Stimulated activated naive CD8-positive, alpha-beta T cell treated with anti-CD3 and anti-CD28 coated beads, Interleukin-15, Interleukin-2, amounts not matched to agents 100 ng/mL and 50 ng/mL, for 24 hours (primary cell): ENCODE measurements around the gene DYNC2LI1.

Experiments used
- H3K27ac Mint-ChIP-seq: one replicate; pipeline ENCODE4 v1.8.0; 2021; ENCODE audit warnings: mild to moderate bottlenecking, mixed read lengths
- H3K27me3 Mint-ChIP-seq: one replicate; pipeline ENCODE4 v1.8.0; 2021; ENCODE audit warnings: mixed read lengths
- H3K36me3 Mint-ChIP-seq: one replicate; pipeline ENCODE4 v1.8.0; 2021; ENCODE audit warnings: low read depth, mixed read lengths
- H3K4me1 Mint-ChIP-seq: one replicate; pipeline ENCODE4 v1.8.0; 2021; ENCODE audit warnings: low read depth, mixed read lengths
- H3K4me3 Mint-ChIP-seq: one replicate; pipeline ENCODE4 v1.8.0; 2021; ENCODE audit warnings: mild to moderate bottlenecking, mixed read lengths
- H3K9me3 Mint-ChIP-seq: one replicate; pipeline ENCODE4 v1.8.0; 2021; ENCODE audit warnings: mixed read lengths

The DYNC2LI1 gene

DNA sequence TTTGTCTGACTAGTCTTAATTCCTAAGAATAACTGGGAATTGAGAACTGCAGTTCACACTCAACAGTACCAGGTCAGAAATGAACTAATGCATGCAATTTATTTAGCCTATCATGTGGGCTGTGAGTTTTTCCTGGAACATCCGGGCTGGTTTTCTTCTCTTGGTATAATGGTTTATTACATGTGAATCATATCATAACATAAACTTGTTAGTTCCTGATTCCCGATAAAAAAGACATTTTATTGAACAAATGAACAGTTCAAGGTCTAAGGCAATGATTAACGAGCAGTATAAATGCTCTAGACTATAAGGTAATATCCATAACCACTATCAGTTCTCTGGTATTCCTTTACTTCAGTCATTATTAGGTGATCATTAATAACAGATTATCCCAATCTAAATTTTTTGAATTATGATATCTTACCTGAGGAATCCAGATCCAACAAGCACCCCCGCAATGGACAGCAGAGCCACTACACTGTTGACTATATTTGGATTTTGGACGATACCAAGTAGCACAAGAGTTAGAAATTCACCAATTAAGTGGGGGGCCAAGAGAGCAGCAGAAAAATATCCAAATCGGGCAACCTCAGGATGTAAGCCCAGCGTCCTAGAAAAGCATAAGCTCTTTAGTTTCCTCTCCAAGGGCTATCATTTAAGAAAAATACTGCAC is 45.8 kb downstream of the DYNC2LI1 start:
- H3K4me3 Mint-ChIP-seq = no peak overlapping the region

DNA sequence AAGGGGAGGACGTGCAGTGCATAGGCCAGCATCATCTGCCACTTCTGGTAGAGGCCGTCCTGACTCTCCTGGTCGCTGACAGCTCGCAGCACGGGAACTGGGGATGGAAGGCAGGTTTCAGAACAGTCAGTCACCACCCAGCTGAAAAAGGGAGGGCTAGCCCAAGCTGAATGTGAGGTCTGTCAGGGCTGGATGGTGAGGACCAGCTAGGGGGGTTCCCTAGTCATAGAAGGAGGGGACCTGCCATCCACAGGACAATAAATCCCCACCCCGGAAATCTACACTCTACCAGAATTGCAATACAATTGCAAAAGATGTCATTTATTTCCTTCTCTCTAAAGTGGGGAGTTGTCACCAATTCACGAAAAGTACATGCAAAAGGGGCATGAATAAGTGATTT is 49.0 kb downstream of the DYNC2LI1 start:
- Mint-ChIP-seq H3K4me1 (peaks cover 12% of the 10 kb centered on the region), H3K27ac (no peak overlapping the region), H3K4me3 (no peak overlapping the region), H3K9me3 (no peaks in the 10 kb centered on the region), H3K27me3 (peaks cover 44% of the 10 kb centered on the region), H3K36me3 (no peaks in the 10 kb centered on the region)

More for the DNA sequence above, 45.8 kb downstream of the DYNC2LI1 start:
- Mint-ChIP-seq H3K9me3 (no peaks in the 10 kb centered on the region), H3K36me3 (no peaks in the 10 kb centered on the region), H3K27me3 (peaks cover 38% of the 10 kb centered on the region), H3K27ac (no peak overlapping the region), H3K4me1 (peaks cover 12% of the 10 kb centered on the region)

DNA sequence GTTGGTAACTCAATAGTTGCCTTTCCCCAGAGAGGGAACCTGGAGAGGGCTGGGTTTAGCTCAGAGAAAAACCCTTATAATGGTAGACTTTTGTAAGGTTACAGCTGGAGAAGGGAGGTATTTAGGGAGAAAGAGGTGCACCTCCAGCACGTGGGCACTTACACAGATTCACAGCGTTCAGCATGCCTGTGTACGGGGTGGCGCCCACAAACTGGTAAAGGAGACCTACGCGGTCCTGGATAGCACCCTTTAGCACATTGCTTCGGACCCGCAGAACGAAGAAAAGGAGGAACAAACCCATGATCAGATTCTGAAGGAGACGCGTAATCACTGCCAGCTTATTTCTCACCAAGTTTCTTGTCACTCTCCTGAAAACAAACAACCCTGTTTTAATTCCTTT is 49.9 kb downstream of the DYNC2LI1 start:
- Mint-ChIP-seq H3K4me1 (peaks cover 5% of the 10 kb centered on the region), H3K36me3 (no peaks in the 10 kb centered on the region), H3K27ac (no peak overlapping the region), H3K9me3 (no peaks in the 10 kb centered on the region), H3K27me3 (peaks cover 47% of the 10 kb centered on the region), H3K4me3 (no peak overlapping the region)

DNA sequence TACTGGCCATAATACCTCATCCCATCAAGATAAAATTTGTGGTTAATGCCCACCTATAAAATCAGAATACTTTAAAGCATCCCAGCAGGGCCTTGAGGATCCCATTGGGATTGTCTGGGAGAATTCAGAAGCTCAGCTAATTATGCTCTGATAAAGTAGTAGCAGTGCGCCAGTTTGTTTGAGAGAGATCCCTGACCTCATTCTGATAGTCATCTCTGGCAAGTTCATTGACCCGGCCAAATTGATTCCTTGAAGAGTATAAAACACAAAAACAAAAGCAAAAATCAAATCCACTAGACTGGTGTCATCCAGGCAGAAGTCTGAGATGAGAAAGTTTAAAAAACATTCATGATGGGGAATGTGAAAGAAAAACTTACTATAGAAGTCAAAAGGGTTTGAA is 50.7 kb downstream of the DYNC2LI1 start:
- Mint-ChIP-seq H3K27ac (no peak overlapping the region), H3K9me3 (no peaks in the 10 kb centered on the region), H3K27me3 (peaks cover 51% of the 10 kb centered on the region), H3K4me3 (no peak overlapping the region), H3K4me1 (no peaks in the 10 kb centered on the region), H3K36me3 (no peaks in the 10 kb centered on the region)

DNA sequence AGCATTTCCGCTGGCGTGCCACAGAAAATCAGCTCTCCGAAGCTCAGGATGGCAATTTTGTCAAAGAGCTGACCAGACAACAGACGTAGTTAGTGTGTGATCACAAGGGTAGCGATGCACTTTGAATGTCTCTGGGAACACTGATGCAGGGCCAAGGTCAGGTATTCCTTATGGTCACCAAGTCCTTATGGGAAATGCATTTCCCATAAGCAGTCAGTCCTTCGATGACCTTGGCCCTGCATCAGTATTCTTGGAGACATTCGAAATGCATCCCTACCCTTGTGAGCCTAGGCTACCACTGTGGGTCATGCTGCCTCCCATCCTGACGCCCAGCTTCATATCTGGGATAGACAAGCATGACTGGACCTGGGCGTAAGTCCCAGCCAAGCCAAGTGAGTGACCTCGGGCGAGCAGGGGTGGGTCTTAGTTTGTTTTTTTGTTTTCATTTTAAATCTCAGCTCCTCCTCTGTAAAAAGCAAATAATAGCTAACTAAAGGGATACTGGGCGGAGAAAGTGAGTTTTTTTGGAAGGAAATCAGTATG is 51.2 kb downstream of the DYNC2LI1 start:
- Mint-ChIP-seq H3K9me3 (no peaks in the 10 kb centered on the region), H3K4me1 (no peaks in the 10 kb centered on the region), H3K36me3 (no peaks in the 10 kb centered on the region), H3K27me3 (peaks cover 52% of the 10 kb centered on the region), H3K27ac (no peak overlapping the region), H3K4me3 (no peak overlapping the region)

DNA sequence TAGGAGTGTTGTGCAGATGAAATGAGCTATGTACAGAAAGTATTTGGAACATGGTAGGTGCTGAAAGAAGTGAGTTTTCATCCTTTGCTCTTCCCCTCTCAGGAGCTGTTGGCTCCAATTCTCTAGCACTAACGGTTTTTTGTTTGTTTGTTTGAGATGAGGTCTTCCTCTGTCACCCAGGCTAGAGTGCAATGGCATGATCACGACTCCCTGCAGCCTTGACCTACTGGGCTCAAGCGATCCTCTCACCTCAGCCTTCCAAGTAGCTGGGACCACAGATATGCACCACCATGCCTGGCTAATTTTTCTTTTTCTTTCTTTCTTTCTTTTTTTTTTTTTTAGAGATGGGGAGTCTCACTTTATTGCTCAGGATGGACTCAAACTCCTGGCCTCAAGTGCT is 52.0 kb downstream of the DYNC2LI1 start:
- Mint-ChIP-seq H3K27ac (no peak overlapping the region), H3K9me3 (no peaks in the 10 kb centered on the region), H3K4me3 (no peak overlapping the region), H3K36me3 (no peaks in the 10 kb centered on the region), H3K27me3 (peaks cover 52% of the 10 kb centered on the region), H3K4me1 (no peaks in the 10 kb centered on the region)

DNA sequence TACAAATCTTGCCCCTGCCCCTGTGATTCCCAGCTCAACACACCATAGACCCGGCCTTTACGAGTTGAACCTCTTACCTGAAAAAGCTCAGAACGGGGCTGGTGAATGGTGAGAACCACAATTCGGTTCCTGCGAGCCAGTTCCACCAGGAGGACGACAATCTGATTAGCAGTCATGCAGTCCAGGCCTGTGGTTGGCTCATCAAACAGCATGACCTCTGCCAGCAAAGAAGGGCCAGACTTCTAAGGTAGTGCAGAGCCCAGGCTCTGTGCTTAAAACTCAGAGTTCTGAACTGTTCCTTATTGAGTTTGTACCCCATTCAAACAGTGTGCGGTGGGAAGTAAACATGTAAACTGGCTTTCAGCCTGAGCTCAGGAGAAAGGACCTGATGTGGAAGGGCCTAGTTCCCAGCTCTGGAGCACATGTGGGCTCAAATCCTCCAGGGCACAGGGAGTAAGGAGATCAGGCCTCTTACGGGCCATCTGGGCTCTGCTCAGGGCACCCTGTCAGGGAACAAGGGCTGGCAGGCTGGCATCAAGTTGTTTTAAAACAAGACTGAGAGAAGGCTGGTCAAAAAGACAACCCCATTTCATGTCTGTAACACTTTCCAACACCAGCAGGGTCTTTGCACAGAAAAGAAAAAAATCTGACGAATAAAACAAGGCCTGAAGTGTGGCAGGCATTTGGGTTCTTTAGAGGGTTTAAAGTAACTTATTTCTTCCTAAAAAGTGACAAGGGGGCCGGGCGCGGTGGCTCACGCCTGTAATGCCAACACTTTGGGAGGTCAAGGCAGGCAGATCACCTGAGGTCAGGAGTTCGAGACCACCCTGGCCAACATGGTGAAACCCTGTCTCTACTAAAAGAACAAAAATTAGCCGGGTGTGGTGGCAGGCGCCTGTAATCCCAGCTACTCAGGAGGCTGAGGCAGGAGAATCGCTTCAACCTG is 52.7 kb downstream of the DYNC2LI1 start:
- Mint-ChIP-seq H3K27ac (no peak overlapping the region), H3K4me1 (peaks cover 3% of the 10 kb centered on the region), H3K36me3 (no peaks in the 10 kb centered on the region)

DNA sequence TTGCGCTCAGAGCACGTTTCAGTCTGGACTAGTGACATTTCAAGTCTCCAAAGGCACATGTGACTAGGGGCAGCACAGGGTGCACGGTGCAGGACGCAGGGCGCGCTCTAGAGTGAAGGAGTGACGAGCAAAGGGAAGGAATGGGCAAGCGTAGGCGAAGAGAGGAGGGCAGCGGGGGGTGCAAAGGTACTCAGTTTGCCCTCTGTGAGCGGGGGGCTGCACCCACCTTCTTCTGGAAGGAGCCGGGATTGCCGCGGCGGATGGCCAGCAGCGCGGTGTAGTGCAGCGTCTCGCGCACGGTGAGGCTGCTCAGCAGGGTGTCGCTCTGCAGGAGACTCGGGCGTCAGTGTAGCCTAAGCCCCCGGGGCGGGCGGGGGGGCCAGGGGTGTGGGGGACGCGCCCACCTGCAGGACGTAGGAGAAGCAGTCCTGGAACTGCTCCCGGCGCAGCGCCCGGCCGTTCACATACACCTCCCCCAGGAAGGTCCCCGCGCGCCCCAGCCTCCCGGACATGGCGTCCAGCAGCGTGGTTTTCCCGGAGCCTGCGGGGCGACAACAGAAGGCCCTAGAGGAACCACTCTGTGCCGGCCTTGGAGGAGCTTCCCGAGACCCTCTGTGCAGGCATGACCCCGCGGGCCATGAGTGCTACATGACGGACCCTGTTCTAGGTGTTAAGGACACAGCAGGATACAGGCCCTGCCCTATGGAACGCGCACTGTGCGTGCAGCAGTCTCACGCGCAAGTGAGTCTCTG is 57.9 kb downstream of the DYNC2LI1 start:
- Mint-ChIP-seq H3K27ac (no peak overlapping the region), H3K27me3 (peaks cover 26% of the 10 kb centered on the region), H3K4me3 (no peak overlapping the region), H3K9me3 (no peaks in the 10 kb centered on the region), H3K4me1 (peaks cover 4% of the 10 kb centered on the region), H3K36me3 (no peaks in the 10 kb centered on the region)

More for the DNA sequence above, 52.7 kb downstream of the DYNC2LI1 start:
- Mint-ChIP-seq H3K4me3 (no peak overlapping the region), H3K9me3 (no peaks in the 10 kb centered on the region), H3K27me3 (peaks cover 51% of the 10 kb centered on the region)

DNA sequence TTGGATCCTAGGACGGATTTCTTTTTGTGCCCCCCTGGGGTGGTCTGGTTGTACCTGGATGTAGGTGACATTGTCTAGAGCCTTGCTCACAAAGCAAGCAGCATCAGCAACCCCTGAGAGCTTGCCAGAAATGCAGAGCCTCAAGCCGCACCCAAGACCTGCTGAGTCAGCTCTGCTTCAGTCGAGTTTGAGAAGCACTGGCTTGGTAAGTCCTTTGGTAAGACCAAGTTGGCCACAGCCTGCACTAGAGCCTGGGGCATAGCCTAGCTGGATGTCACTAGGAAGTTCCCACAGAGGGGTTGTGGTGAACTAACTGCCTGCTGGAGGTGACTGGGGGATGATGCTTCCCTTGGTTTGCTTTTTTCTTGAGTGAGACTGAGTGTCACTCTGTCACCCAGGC is 58.6 kb downstream of the DYNC2LI1 start:
- Mint-ChIP-seq H3K27ac (no peak overlapping the region), H3K27me3 (peaks cover 26% of the 10 kb centered on the region), H3K36me3 (no peaks in the 10 kb centered on the region), H3K9me3 (no peaks in the 10 kb centered on the region), H3K4me3 (no peak overlapping the region), H3K4me1 (peaks cover 4% of the 10 kb centered on the region)

DNA sequence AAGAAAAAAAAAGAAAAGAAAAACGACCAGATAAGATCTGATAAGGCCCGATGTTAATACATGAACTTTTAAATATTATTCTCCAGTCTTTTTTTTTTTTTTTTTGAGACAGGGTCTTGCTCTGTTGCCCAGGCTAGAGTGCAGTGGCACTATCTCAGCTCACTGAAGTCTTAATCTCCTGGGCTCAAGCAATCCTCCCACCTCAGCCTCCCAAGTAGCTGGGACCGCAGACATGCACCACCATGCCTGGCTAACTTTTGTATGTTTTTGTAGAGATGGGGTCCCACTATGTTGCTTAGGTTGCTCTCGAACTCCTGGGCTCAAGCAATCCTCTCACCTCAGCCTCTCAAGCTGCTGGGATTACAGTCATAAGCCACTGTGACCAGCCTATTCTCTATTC is 63.2 kb downstream of the DYNC2LI1 start:
- Mint-ChIP-seq H3K36me3 (no peaks in the 10 kb centered on the region), H3K9me3 (no peaks in the 10 kb centered on the region), H3K27ac (no peak overlapping the region), H3K27me3 (no peaks in the 10 kb centered on the region), H3K4me3 (no peak overlapping the region), H3K4me1 (no peaks in the 10 kb centered on the region)

DNA sequence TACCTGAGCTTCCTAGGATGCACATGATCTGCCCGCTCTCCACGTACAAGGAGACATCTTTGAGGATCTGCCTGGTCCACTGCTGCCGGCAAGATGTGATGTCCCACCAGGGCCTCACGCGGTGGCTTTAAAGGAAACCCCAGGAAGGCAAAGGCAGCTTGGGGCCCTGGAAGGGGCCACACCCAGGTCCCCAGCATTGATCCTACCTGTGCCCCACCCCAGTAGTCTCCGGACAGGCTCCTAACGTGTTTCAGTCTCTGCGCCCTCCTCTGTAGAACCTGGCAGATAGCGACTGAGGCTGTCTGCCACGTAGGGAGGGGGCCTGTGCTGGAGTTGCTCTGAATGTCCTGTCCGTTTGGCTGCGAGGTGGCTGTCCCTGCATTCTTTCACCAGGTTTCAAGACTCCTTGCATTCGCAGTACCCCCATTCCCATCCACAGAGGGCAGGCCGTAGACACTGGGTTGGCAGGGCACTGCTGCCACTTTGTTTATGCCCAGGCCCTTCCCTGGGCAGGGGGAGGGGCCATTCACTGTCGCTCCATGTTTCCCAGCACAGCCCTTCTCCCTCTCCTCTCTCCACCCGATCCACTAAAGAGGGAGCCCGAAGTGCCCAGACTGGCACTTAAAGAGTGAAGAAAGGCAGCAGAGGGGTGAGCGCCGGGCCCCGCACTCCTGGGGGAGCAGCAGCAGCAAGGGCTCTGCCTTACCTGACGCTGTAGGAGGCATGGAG is 64.2 kb downstream of the DYNC2LI1 start:
- Mint-ChIP-seq H3K36me3 (no peaks in the 10 kb centered on the region), H3K4me3 (no peak overlapping the region), H3K4me1 (no peaks in the 10 kb centered on the region), H3K27me3 (no peaks in the 10 kb centered on the region), H3K9me3 (no peaks in the 10 kb centered on the region), H3K27ac (no peak overlapping the region)

DNA sequence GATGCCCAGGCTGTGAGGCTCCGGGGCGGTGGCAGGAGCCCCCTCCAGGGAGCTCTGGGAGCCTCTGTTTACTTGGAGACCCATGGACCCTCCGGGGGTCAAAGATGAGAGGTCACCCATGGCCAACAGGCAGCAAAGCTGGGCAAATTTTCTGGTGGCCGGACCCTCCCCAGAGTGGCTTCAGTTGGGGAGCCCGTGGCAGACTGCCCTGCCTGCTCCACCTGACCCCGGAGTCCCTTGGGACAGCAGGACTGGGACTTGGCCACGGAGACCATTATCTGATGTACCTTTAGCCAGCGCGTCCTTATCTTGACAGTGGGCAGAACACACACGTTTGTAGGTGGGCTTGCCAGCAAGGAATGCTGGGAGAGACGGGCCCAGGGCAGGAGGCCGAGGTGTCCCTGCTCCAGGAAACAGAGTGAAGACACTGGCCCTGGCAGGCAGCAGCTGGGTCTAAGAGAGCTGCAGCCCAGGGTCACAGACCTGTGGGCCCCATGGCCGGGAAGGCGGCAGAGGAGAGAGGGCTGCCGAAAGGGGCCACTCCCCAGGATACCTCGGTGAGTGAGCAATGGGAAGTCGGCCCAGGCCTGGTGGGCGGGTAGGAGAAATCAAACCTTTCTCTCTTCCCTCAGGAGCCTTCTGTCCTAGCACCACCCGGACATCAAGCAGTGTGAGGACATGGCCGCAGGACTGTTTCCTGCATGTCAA is 64.9 kb downstream of the DYNC2LI1 start, which contains the start of the genes ABCG5 and ABCG8:
TSS of gene ABCG5 (minus strand) at position 280 of the 708 bp plus-strand sequence. CDS start at position 120, 160 bp downstream.
TSS of gene ABCG8 (plus strand) at position 412 of the 708 bp plus-strand sequence. CDS start at position 495, 83 bp downstream.
- H3K4me1 Mint-ChIP-seq = no peaks in the 10 kb centered on the region
- no peaks in the 10 kb centered on the region for H3K9me3 Mint-ChIP-seq
- H3K4me3 Mint-ChIP-seq = no peak within 1 kb of the TSS
- H3K36me3 Mint-ChIP-seq = no peaks in the 10 kb centered on the region
- no peaks in the 10 kb centered on the region for H3K27me3 Mint-ChIP-seq
- no peak within 1 kb of the TSS for H3K27ac Mint-ChIP-seq

DNA sequence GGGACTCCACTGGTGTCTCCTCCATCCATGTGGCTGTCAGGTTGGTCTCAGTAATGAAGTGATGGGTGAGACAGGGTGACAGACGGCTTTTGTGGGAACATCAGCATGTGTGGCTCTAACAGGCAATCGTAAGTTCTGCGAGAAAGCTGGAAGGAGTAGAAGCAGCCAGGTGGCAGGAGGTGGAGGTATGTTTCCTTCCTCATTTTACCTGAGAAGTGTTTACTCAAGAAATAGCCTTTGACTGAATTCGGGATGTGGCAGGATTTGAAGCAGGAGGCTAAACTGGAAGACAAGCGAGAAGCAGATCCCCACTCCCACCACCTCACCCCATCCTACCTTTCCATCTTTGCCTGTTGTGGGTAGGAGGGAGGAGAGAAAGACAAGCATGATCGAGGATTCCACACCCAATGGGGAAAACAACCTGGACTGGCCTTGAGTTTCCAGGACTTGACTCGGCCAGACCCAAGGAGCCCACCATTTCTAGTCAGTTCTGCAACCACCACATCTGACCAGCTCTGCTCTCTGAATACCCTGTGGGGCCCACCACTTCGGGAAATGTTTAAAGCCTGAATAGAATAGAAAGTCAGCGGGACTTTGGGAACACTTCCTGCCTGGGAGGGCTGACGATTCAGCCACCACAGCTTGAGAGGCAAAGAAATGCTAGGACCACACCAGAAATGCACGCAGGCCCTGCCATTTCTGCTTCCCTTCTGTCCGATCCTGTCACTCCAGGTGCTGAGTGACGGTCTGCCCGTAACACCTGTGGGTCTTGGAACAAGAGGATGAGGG is 66.1 kb downstream of the DYNC2LI1 start:
- no peaks in the 10 kb centered on the region for H3K27me3 Mint-ChIP-seq
- H3K9me3 Mint-ChIP-seq = no peaks in the 10 kb centered on the region
- no peak overlapping the region for H3K27ac Mint-ChIP-seq
- H3K36me3 Mint-ChIP-seq = no peaks in the 10 kb centered on the region
- no peaks in the 10 kb centered on the region for H3K4me1 Mint-ChIP-seq
- H3K4me3 Mint-ChIP-seq = no peak overlapping the region
